ENCODE measurements around the gene EFHD2.
A peak's percentile ranks its signal among the peaks of the same experiment; 100 is the strongest.

Gene EFHD2

GRCh38 chr1:15401391-15402055 lies 8.2 kb upstream of the EFHD2 start:
- peaks cover 2% of the 10 kb centered on the region for H3K27me3 Mint-ChIP-seq
- H3K27ac Mint-ChIP-seq: no peak overlapping the region
- H3K4me1 Mint-ChIP-seq (ENCODE audit: low read depth): no peaks in the 10 kb centered on the region
- H3K9me3 Mint-ChIP-seq (ENCODE audit: low read depth): no peaks in the 10 kb centered on the region
- H3K4me3 Mint-ChIP-seq: no peak overlapping the region
- H3K36me3 Mint-ChIP-seq: no peaks in the 10 kb centered on the region

- Mint-ChIP-seq H3K36me3 (no peaks in the 10 kb centered on the region), H3K4me3 (no peak overlapping the region), H3K9me3 (ENCODE audit: low read depth) (no peaks in the 10 kb centered on the region), H3K4me1 (ENCODE audit: low read depth) (no peaks in the 10 kb centered on the region), H3K27me3 (peaks cover 2% of the 10 kb centered on the region), H3K27ac (no peak overlapping the region)
Measured at GRCh38 chr1:15402809-15403450, 6.8 kb upstream of the EFHD2 start.

GRCh38 chr1:15403962-15404580 lies 5.6 kb upstream of the EFHD2 start:
- H3K9me3 Mint-ChIP-seq (ENCODE audit: low read depth): no peaks in the 10 kb centered on the region
- no peaks in the 10 kb centered on the region for H3K36me3 Mint-ChIP-seq
- H3K4me1 Mint-ChIP-seq (ENCODE audit: low read depth): peaks cover 3% of the 10 kb centered on the region
- H3K27ac Mint-ChIP-seq: no peak overlapping the region
- H3K27me3 Mint-ChIP-seq: peaks cover 2% of the 10 kb centered on the region
- H3K4me3 Mint-ChIP-seq: no peak overlapping the region

- peaks cover 5% of the 10 kb centered on the region for H3K4me1 Mint-ChIP-seq (ENCODE audit: low read depth)
- no peaks in the 10 kb centered on the region for H3K9me3 Mint-ChIP-seq (ENCODE audit: low read depth)
- H3K36me3 Mint-ChIP-seq: no peaks in the 10 kb centered on the region
- peaks cover 2% of the 10 kb centered on the region for H3K27me3 Mint-ChIP-seq
- H3K4me3 Mint-ChIP-seq: no peak overlapping the region
- no peak overlapping the region for H3K27ac Mint-ChIP-seq
Measured at GRCh38 chr1:15405106-15405850, 4.4 kb upstream of the EFHD2 start.

GRCh38 chr1:15406614-15407559 lies 2.8 kb upstream of the EFHD2 start:
- H3K4me3 Mint-ChIP-seq: no peak overlapping the region
- no peaks in the 10 kb centered on the region for H3K36me3 Mint-ChIP-seq
- H3K4me1 Mint-ChIP-seq (ENCODE audit: low read depth): peaks cover 11% of the 10 kb centered on the region
- no peaks in the 10 kb centered on the region for H3K9me3 Mint-ChIP-seq (ENCODE audit: low read depth)
- H3K27me3 Mint-ChIP-seq: peaks cover 2% of the 10 kb centered on the region
- H3K27ac Mint-ChIP-seq: no peak overlapping the region

GRCh38 chr1:15407580-15407979 lies 2.1 kb upstream of the EFHD2 start:
- peaks cover 18% of the 10 kb centered on the region for H3K4me1 Mint-ChIP-seq (ENCODE audit: low read depth)
- H3K9me3 Mint-ChIP-seq (ENCODE audit: low read depth): no peaks in the 10 kb centered on the region
- no peak overlapping the region for H3K4me3 Mint-ChIP-seq
- peaks cover 2% of the 10 kb centered on the region for H3K27me3 Mint-ChIP-seq
- no peak overlapping the region for H3K27ac Mint-ChIP-seq
- H3K36me3 Mint-ChIP-seq: no peaks in the 10 kb centered on the region

- no peak overlapping the region for H3K27ac Mint-ChIP-seq
- H3K9me3 Mint-ChIP-seq (ENCODE audit: low read depth): no peaks in the 10 kb centered on the region
- H3K4me1 Mint-ChIP-seq (ENCODE audit: low read depth): peaks cover 22% of the 10 kb centered on the region
- no peaks in the 10 kb centered on the region for H3K36me3 Mint-ChIP-seq
- peak overlapping the region; percentile 80 for H3K4me3 Mint-ChIP-seq
- peaks cover 2% of the 10 kb centered on the region for H3K27me3 Mint-ChIP-seq
Measured at GRCh38 chr1:15408890-15409387, 749 bp upstream of the EFHD2 start.

- peaks cover 4% of the 10 kb centered on the region for H3K36me3 Mint-ChIP-seq
- peaks cover 34% of the 10 kb centered on the region for H3K4me1 Mint-ChIP-seq (ENCODE audit: low read depth)
Measured at GRCh38 chr1:15410223-15410883, 665 bp downstream of the EFHD2 start.

GRCh38 chr1:15410884-15411245 lies 1.2 kb downstream of the EFHD2 start:
- H3K36me3 Mint-ChIP-seq: peaks cover 4% of the 10 kb centered on the region
- H3K4me1 Mint-ChIP-seq (ENCODE audit: low read depth): peaks cover 39% of the 10 kb centered on the region
- peak overlapping the region; percentile 50 for H3K27ac Mint-ChIP-seq
- peak overlapping the region; percentile 94 for H3K4me3 Mint-ChIP-seq
- H3K9me3 Mint-ChIP-seq (ENCODE audit: low read depth): no peaks in the 10 kb centered on the region
- H3K27me3 Mint-ChIP-seq: no peaks in the 10 kb centered on the region

More at GRCh38 chr1:15410223-15410883, 665 bp downstream of the EFHD2 start:
- H3K9me3 Mint-ChIP-seq (ENCODE audit: low read depth): no peaks in the 10 kb centered on the region
- no peaks in the 10 kb centered on the region for H3K27me3 Mint-ChIP-seq
- H3K27ac Mint-ChIP-seq: peak overlapping the region; percentile 50
- peak overlapping the region; percentile 94 for H3K4me3 Mint-ChIP-seq

GRCh38 chr1:15411593-15412137 lies 2.0 kb downstream of the EFHD2 start:
- Mint-ChIP-seq H3K4me3 (peak overlapping the region; percentile 94), H3K4me1 (ENCODE audit: low read depth) (peaks cover 47% of the 10 kb centered on the region), H3K36me3 (peaks cover 4% of the 10 kb centered on the region), H3K27ac (peak overlapping the region; percentile 54), H3K27me3 (no peaks in the 10 kb centered on the region), H3K9me3 (ENCODE audit: low read depth) (no peaks in the 10 kb centered on the region)

GRCh38 chr1:15412175-15412800 lies 2.6 kb downstream of the EFHD2 start:
- Mint-ChIP-seq H3K4me3 (peak overlapping the region; percentile 94), H3K4me1 (ENCODE audit: low read depth) (peaks cover 54% of the 10 kb centered on the region), H3K36me3 (peaks cover 4% of the 10 kb centered on the region), H3K27me3 (no peaks in the 10 kb centered on the region), H3K9me3 (ENCODE audit: low read depth) (no peaks in the 10 kb centered on the region), H3K27ac (peak overlapping the region; percentile 54)

- no peaks in the 10 kb centered on the region for H3K27me3 Mint-ChIP-seq
- H3K27ac Mint-ChIP-seq: no peak overlapping the region
- peaks cover 59% of the 10 kb centered on the region for H3K4me1 Mint-ChIP-seq (ENCODE audit: low read depth)
- H3K36me3 Mint-ChIP-seq: peaks cover 4% of the 10 kb centered on the region
- H3K9me3 Mint-ChIP-seq (ENCODE audit: low read depth): no peaks in the 10 kb centered on the region
- H3K4me3 Mint-ChIP-seq: peak overlapping the region; percentile 94
Measured at GRCh38 chr1:15412843-15413242, 3.2 kb downstream of the EFHD2 start.
